Measurements from ENCODE around the gene ZBTB47.

The ZBTB47 gene

GRCh38 chr3:42666577-42666998, 13.1 kb downstream of the ZBTB47 start:
- no peak for DNase-seq

DNA sequence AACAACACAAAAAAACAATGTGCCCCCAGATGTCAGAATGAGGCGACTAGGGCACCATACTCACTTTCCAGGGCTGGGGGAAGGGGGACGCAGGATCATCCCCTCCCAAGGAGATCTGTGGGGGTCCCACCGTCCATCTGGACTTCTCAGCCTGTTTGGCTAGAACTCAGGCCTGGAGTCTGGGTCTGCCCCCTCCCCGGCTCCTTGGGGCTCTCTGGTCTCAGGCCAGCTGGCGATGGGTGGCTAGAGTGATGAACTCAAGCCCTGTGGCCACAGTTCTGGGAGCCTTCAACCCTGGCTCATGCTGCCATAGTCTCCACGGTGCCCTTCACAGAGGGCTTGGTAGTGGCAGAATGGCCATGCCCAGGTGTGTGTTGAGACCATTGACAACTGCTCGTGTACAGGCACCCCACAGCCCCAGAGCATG, 13.6 kb downstream of the ZBTB47 start:
- DNase-seq, result no peak

GRCh38 chr3:42667523-42668412, 14.3 kb downstream of the ZBTB47 start:
- DNase-seq, result no peak

DNA sequence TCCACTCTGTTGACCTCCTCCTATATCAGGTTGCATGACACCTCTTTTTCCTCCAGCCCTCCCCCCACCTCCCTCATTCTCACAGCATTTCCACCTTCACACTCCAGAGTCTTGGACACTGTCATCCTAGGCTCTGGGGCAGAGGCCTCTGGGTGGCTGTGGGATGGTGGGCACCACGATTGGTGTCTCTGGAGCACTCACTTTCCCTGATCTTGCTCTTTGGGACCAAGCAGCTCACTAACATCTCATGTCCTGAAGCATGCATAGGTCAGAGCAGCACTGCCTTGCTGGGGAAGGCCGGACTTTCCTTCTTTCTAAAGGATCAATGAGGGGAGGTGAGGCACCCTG, 14.9 kb downstream of the ZBTB47 start:
- DNase-seq, result no peak

DNA sequence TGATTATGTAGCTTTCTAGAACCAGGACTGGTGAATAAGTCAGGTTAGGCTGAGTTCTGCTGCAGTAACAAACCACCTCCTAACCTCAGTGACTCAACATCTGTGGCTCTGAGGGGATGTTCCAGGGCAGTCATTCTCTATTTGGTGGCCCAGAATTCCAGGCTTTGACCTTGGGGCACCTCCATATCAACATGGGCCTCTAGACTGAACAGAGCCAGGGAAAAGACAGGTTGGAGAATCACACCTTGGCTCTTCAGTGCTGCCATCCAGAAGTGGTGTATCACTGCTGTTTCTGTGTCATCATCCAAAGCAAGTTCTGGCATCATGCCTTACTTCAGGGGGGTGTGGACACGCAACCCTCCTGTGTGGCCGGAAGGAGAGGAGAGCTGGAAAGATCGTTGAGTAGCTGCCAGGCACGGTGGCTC, 15.3 kb downstream of the ZBTB47 start:
- DNase-seq, result no peak

GRCh38 chr3:42670051-42670576, 16.6 kb downstream of the ZBTB47 start:
- DNase-seq, result no peak

DNA sequence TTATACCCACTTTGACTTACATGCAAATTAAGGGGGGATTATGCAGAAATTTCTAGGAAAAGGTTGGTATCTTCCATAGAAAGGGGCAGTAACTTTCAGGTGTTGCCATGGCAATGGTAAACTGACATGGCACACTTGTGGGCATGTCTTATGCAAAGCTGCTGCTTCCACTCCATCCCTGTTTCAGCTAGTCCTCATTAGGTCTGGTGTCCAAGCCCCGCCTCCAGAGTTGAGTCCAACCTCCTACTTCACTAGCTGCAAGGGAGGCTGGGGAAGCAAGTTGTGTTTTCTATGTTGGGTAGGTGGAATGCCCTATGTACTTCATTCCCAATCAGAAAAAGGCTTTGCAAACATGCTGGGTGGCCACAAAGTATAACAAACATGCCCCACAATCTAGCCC, 17.2 kb downstream of the ZBTB47 start:
- no peak for DNase-seq

DNA sequence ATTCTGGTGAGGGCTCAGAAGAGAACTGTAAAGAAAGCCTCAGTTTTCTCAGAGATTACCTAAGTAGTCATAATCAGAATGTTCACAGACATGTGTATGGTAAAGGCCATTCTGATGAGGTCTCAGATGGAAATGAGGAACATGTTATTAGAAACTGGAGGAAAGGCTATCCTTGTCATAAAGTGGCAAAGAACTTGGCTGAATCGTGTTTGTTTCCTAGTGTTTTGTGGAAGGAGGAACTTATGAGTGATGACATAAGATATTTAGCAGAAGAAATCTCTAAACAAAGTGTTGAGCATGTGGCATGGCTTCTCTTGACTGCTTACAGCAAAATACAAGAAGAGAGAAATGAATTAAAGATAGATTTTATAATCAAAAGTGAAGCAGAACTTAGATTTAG, 19.0 kb downstream of the ZBTB47 start:
- DNase-seq, result no peak

- DNase-seq, result peak; percentile 1
Observed at GRCh38 chr3:42673082-42673481, 19.6 kb downstream of the ZBTB47 start.

GRCh38 chr3:42674146-42674545, 20.6 kb downstream of the ZBTB47 start:
- no peak for DNase-seq

GRCh38 chr3:42675909-42676308, 22.4 kb downstream of the ZBTB47 start:
- no peak for DNase-seq

- DNase-seq, result peak; percentile 2
Observed at GRCh38 chr3:42678447-42678846, 24.9 kb downstream of the ZBTB47 start.

DNA sequence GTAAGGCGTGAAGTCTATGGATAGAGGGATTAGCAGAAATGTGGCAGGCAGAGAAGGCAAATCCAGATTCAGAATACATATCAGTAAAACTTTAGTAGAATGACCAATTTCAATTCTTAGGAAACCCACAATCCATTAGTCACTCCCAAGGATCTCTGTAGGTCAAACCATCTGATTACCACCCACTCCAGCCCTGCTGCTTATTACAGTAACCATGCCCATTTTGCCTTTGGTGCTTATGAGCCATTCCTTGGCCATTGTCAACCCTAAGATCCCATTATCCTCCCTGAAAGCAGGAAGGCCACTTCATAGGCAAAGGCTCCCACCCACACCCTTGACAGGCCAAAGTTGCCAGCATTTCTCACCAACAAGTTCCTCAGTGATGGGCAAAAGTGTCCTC, 26.8 kb downstream of the ZBTB47 start:
- DNase-seq, result no peak

DNA sequence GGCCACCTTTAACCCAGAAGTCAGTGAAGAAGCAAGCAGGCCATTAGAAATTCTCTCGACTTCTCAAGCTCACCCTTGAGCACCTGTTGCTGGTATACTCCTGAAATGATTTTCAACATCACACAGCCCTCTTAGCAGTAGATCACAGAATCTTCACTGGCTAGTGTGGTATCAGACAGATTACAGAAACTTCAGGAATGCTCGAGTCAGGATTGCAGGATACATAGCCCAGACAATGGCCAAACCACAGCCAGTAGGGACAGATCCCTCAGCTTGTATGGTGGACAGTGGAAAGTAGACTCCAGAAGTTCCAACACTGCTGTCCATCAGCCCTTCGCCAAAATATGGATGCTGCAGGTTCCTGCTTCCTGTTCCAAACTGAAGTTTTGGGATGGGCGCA, 27.3 kb downstream of the ZBTB47 start:
- no peak for DNase-seq

GRCh38 chr3:42681361-42682038, 28.0 kb downstream of the ZBTB47 start:
- peak; percentile 1 for DNase-seq

GRCh38 chr3:42682301-42683070, 29.0 kb downstream of the ZBTB47 start:
- DNase-seq, result peak; percentile 2

DNA sequence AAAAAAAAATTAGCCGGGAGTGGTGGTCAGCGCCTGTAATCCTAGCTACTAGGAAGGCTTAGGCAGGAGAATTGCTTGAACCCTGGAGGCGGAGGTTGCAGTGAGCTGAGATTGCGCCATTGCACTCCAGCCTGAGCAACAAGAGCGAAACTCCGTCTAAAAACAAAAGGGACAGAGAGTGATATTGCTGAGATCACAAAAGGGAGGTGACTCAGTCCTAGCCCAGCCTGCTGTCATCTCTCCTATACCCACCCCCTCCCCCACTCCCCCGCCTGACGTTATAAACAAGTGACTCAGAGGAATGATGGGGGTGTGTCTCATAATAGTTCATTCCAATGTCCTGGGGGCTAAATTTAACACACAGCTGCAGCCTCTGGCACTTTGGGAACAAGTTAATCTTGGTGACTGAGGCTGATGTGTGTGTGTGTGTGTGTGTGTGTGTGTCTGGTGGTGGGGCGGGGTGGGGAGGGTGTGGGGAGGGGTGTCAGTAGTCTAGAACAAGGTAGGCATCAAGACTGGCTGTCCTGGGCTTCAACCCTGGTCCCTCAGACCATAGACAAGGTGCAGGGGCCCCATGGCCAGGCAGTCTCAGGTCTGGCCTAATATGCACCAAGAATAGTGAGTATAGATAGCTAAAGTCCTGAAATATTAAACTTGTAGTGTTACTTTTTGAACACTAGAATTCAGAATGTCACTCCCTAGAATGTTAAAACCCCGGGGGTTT, 30.5 kb downstream of the ZBTB47 start:
- DNase-seq, result peak; percentile 34

- DNase-seq, result no peak
Observed at GRCh38 chr3:42684632-42685362, 31.3 kb downstream of the ZBTB47 start.

DNA sequence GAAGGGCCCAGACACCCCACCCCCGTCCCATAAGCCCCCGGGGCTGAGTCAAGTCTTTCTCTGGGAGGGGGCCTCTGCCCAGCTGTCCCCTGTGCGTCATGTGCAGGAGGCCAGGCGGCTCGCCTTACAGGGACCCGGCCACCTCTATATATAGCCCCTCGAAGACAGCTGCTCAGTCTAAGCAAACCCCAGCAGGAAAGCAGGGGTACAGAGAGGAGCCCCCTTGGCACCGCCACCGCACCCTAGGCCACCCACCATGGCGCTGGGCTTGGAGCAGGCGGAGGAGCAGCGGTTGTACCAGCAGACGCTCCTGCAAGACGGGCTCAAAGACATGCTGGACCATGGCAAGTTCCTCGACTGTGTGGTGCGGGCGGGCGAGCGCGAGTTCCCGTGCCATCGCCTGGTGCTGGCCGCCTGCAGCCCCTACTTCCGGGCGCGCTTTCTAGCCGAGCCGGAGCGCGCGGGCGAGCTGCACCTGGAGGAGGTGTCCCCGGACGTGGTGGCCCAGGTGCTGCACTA, 31.9 kb downstream of the ZBTB47 start, which contains the start of gene KLHL40:
Gene KLHL40, plus strand, starts transcription at position 175 of the 519 bp plus-strand sequence. Its CDS starts 82 bp downstream, at position 257.
- peak; percentile 6 for DNase-seq

GRCh38 chr3:42685891-42686820, 32.7 kb downstream of the ZBTB47 start:
- peak; percentile 7 for DNase-seq
